PC-3 (cell line): ENCODE results near the gene SAPCD1.

Experiments
- CTCF ChIP-seq: fragments of 300-600 bp; sonication (generic); conservative IDR thresholded peaks from 2 replicates; pipeline ENCODE4 v1.5.1; 2017; ENCODE audit warnings: antibody characterized with exemption, low read depth, mild to moderate bottlenecking, low read length
- EZH2 ChIP-seq: fragments of 300-600 bp; sonication (generic); IDR thresholded peaks from one replicate; pipeline ENCODE4 v1.6.1; 2017; ENCODE audit warnings: antibody characterized with exemption, mild to moderate bottlenecking, low read length; ENCODE audit not compliant: unreplicated experiment
- EZH2phosphoT487 ChIP-seq: fragments of 300-600 bp; sonication (generic); IDR thresholded peaks from 2 replicates; pipeline ENCODE4 v1.6.1; 2018; ENCODE audit warnings: mild to moderate bottlenecking, antibody characterized with exemption, low read length, borderline replicate concordance

GRCh38 chr6:31805939-31806469, 43.5 kb downstream of the SAPCD1 start:
- TF ChIP-seq EZH2 (no peak), CTCF (no peak), EZH2phosphoT487 (no peak)
